WTC11 (cell line): ENCODE data around the gene ZNF57. TPM values are rescaled to one million over a fixed set of nuclear protein-coding genes. Genes with fewer than 3 reads are reported as not detected.

Source experiments
- AR ChIP-seq: fragments of 250-450 bp; sonication (Bioruptor Pico); IDR thresholded peaks from 2 replicates; pipeline ENCODE4 v1.9.0; 2021; ENCODE audit warnings: mild to moderate bottlenecking
- CDX4 ChIP-seq: fragments of 250-450 bp; sonication (Bioruptor Pico); IDR thresholded peaks from 2 replicates; pipeline ENCODE4 v1.9.0; 2021; ENCODE audit warnings: moderate library complexity, mild to moderate bottlenecking, inconsistent platforms, borderline replicate concordance
- E2F5 ChIP-seq: sonication (generic); formaldehyde crosslinking; IDR thresholded peaks from 2 replicates; pipeline ENCODE4 v1.8.1; 2022; ENCODE audit warnings: mild to moderate bottlenecking, moderate library complexity, missing genetic modification reagents
- ELF4 ChIP-seq: sonication (generic); formaldehyde crosslinking; IDR thresholded peaks from 2 replicates; pipeline ENCODE4 v1.8.1; 2022; ENCODE audit warnings: low read depth, mild to moderate bottlenecking, moderate library complexity, missing genetic modification reagents
- ERG ChIP-seq: fragments of 250-450 bp; sonication (Bioruptor Pico); IDR thresholded peaks from 2 replicates; pipeline ENCODE4 v1.8.0; 2021; ENCODE audit warnings: mild to moderate bottlenecking
- ESRRA ChIP-seq: sonication (generic); formaldehyde crosslinking; IDR thresholded peaks from 2 replicates; pipeline ENCODE4 v1.8.1; 2022; ENCODE audit warnings: mild to moderate bottlenecking, missing genetic modification reagents, borderline replicate concordance
- ETV6 ChIP-seq: sonication (generic); formaldehyde crosslinking; IDR thresholded peaks from 2 replicates; pipeline ENCODE4 v1.8.1; 2022; ENCODE audit warnings: mild to moderate bottlenecking, missing genetic modification reagents
- GTF2I ChIP-seq: fragments of 250-450 bp; sonication (Bioruptor Pico); conservative IDR thresholded peaks from 2 replicates; pipeline ENCODE4 v1.4.0; 2021; ENCODE audit warnings: mild to moderate bottlenecking
- HMGA2 ChIP-seq: fragments of 250-450 bp; sonication (Bioruptor Pico); IDR thresholded peaks from 2 replicates; pipeline ENCODE4 v1.4.0; 2021; ENCODE audit warnings: mild to moderate bottlenecking, moderate library complexity
- IRF1 ChIP-seq: sonication (generic); formaldehyde crosslinking; IDR thresholded peaks from 2 replicates; pipeline ENCODE4 v1.8.0; 2023; ENCODE audit warnings: missing genetic modification reagents
- JUN ChIP-seq: sonication (generic); formaldehyde crosslinking; IDR thresholded peaks from 2 replicates; pipeline ENCODE4 v1.8.0; 2023; ENCODE audit warnings: mild to moderate bottlenecking, missing genetic modification reagents
- MAX ChIP-seq: sonication (generic); formaldehyde crosslinking; IDR thresholded peaks from 2 replicates; pipeline ENCODE4 v1.8.0; 2022; ENCODE audit warnings: mild to moderate bottlenecking, missing genetic modification reagents
- NFATC4 ChIP-seq: fragments of 250-450 bp; sonication (Bioruptor Pico); IDR thresholded peaks from 2 replicates; pipeline ENCODE4 v1.9.0; 2021; ENCODE audit warnings: mild to moderate bottlenecking
- NFYB ChIP-seq: sonication (generic); formaldehyde crosslinking; conservative IDR thresholded peaks from 2 replicates; pipeline ENCODE4 v1.8.0; 2022; ENCODE audit warnings: low read depth, missing genetic modification reagents
- NR1H2 ChIP-seq: sonication (generic); formaldehyde crosslinking; IDR thresholded peaks from 2 replicates; pipeline ENCODE4 v1.9.0; 2021; ENCODE audit warnings: mild to moderate bottlenecking, moderate library complexity, missing genetic modification reagents
- NR2C2 ChIP-seq: sonication (generic); formaldehyde crosslinking; IDR thresholded peaks from 2 replicates; pipeline ENCODE4 v1.8.0; 2022; ENCODE audit warnings: mild to moderate bottlenecking, missing genetic modification reagents
- PRDM15 ChIP-seq: sonication (generic); formaldehyde crosslinking; IDR thresholded peaks from 2 replicates; pipeline ENCODE4 v1.8.0; 2022; ENCODE audit warnings: missing genetic modification reagents
- PREB ChIP-seq: sonication (generic); formaldehyde crosslinking; IDR thresholded peaks from 2 replicates; pipeline ENCODE4 v1.8.1; 2022; ENCODE audit warnings: mild to moderate bottlenecking, missing genetic modification reagents, moderate library complexity, borderline replicate concordance
- RELA ChIP-seq: sonication (generic); formaldehyde crosslinking; IDR thresholded peaks from 2 replicates; pipeline ENCODE4 v1.8.1; 2022; ENCODE audit warnings: missing genetic modification reagents, mild to moderate bottlenecking, borderline replicate concordance
- TCF7 ChIP-seq: sonication (generic); formaldehyde crosslinking; IDR thresholded peaks from 2 replicates; pipeline ENCODE4 v1.8.0; 2022; ENCODE audit warnings: mild to moderate bottlenecking, low read depth, missing genetic modification reagents, moderate library complexity
- TEAD4 ChIP-seq: sonication (generic); formaldehyde crosslinking; IDR thresholded peaks from 2 replicates; pipeline ENCODE4 v1.8.0; 2022; ENCODE audit warnings: mild to moderate bottlenecking, missing genetic modification reagents
- ZBTB21 ChIP-seq: sonication (generic); formaldehyde crosslinking; IDR thresholded peaks from 2 replicates; pipeline ENCODE4 v1.8.1; 2023; ENCODE audit warnings: mild to moderate bottlenecking, missing genetic modification reagents, borderline replicate concordance
- ZNF138 ChIP-seq: sonication (generic); formaldehyde crosslinking; conservative IDR thresholded peaks from 2 replicates; pipeline ENCODE4 v1.8.1; 2022; ENCODE audit warnings: mild to moderate bottlenecking, moderate library complexity, missing genetic modification reagents
- total RNA-seq: library from RNA; stranded (reverse); gene quantifications from 3 replicates; pipeline ENCODE4 v1.2.3, GENCODE V29; 2021

The ZNF57 gene
- total RNA-seq, 1 experiment from 2014 or later = 8.9 TPM

GRCh38 chr19:2950286-2951124 lies 49.8 kb downstream of the ZNF57 start (continued):
- TF ChIP-seq CDX4 = no peak
- TF ChIP-seq ZNF138 (CRISPR knock-in tag) = no peak
- TF ChIP-seq NR1H2 (CRISPR knock-in tag) = no peak
- TF ChIP-seq IRF1 (CRISPR knock-in tag) = no peak
- no peak for TF ChIP-seq GTF2I (CRISPR knock-in tag)
- no peak for TF ChIP-seq TEAD4 (CRISPR knock-in tag)
- TF ChIP-seq ELF4 (CRISPR knock-in tag) = no peak
- peak; percentile 74 for TF ChIP-seq NFYB (CRISPR knock-in tag)
- TF ChIP-seq ZBTB21 (CRISPR knock-in tag) = no peak
- no peak for TF ChIP-seq PRDM15
- TF ChIP-seq NFATC4 (CRISPR knock-in tag) = no peak
- no peak for TF ChIP-seq ESRRA (CRISPR knock-in tag)
- TF ChIP-seq ERG (CRISPR knock-in tag) = no peak
- no peak for TF ChIP-seq RELA (CRISPR knock-in tag)
- TF ChIP-seq PREB = no peak
- TF ChIP-seq ETV6 = no peak
- peak; percentile 46; the same call in 1 of the 2 replicates for TF ChIP-seq JUN (CRISPR knock-in tag)
- no peak for TF ChIP-seq AR (CRISPR knock-in tag)
- no peak for TF ChIP-seq HMGA2
- peak; percentile 88 for TF ChIP-seq NR2C2
- no peak for TF ChIP-seq E2F5 (CRISPR knock-in tag)
- peak; percentile 72 for TF ChIP-seq MAX (CRISPR knock-in tag)
- no peak for TF ChIP-seq TCF7
